ENCODE measurements around the gene TGFB2. TPM values are rescaled to one million over a fixed set of nuclear protein-coding genes. Genes with fewer than 3 reads are reported as not detected.

TGFB2 gene
- total RNA-seq, 1 donor from 2014 or later: 34.4 TPM

DNA sequence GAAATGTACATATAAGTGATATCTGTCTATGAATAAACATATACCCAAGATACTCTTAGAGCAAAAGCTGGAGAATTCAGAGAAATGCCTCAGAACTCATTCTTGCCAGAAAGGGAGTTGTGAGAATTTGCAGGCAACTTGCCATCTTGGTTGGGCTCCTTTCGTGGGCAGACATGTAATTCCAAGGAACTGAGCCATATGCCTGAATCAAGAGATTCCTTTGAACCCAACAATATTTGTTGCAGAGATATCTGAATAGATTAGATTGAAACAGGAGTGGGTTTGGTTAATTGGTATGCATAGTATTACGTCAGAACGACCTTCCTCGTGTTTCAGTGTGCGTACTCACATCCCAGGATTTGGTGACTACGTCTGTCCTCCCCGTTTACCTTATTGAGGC is 67.0 kb downstream of the TGFB2 start:
- TF ChIP-seq, protein P1, sequence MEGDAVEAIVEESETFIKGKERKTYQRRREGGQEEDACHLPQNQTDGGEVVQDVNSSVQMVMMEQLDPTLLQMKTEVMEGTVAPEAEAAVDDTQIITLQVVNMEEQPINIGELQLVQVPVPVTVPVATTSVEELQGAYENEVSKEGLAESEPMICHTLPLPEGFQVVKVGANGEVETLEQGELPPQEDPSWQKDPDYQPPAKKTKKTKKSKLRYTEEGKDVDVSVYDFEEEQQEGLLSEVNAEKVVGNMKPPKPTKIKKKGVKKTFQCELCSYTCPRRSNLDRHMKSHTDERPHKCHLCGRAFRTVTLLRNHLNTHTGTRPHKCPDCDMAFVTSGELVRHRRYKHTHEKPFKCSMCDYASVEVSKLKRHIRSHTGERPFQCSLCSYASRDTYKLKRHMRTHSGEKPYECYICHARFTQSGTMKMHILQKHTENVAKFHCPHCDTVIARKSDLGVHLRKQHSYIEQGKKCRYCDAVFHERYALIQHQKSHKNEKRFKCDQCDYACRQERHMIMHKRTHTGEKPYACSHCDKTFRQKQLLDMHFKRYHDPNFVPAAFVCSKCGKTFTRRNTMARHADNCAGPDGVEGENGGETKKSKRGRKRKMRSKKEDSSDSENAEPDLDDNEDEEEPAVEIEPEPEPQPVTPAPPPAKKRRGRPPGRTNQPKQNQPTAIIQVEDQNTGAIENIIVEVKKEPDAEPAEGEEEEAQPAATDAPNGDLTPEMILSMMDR (IDR thresholded peaks at IDR 0.05; ENCODE audit: insufficient read depth, low read length, poor library complexity, severe bottlenecking): no peak
- DNase-seq (ENCODE audit: low read depth): no peak

DNA sequence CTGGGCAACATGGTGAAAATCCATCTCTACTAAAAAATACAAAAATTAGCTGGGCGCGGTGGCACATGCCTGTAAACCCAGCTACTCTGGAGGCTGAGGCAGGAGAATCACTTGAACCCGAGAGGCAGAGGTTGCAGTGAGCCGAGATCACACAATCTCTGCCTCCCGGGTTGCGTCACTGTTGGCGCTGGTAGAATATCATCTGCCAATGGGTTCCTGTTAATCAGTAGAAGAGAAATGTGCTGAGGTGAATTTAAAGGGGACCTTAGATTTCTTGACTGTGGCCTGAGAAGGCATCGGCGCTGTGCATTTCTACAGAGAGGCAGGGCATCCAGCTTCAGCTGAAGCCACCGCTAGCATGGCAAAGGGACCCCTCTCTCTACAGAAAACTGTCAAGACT is 68.0 kb downstream of the TGFB2 start:
- Histone ChIP-seq H3K27me3 (ENCODE audit: control insufficient read depth, insufficient read depth, low read length) (no peaks in the 10 kb centered on the region), H3K36me3 (ENCODE audit: control insufficient read depth, insufficient read depth, low read length) (peaks cover 1% of the 10 kb centered on the region), H3K4me3 (ENCODE audit: low read depth, low read length) (no peak overlapping the region)
- DNase-seq (ENCODE audit: low read depth): no peak
- TF ChIP-seq, protein P1 (IDR thresholded peaks at IDR 0.05; ENCODE audit: insufficient read depth, low read length, poor library complexity, severe bottlenecking): no peak

More for the DNA sequence above, 67.0 kb downstream of the TGFB2 start:
- no peaks in the 10 kb centered on the region for H3K27me3 ChIP-seq (ENCODE audit: control insufficient read depth, insufficient read depth, low read length)
- H3K36me3 ChIP-seq (ENCODE audit: control insufficient read depth, insufficient read depth, low read length): peaks cover 1% of the 10 kb centered on the region
- no peak overlapping the region for H3K4me3 ChIP-seq (ENCODE audit: low read depth, low read length)

DNA sequence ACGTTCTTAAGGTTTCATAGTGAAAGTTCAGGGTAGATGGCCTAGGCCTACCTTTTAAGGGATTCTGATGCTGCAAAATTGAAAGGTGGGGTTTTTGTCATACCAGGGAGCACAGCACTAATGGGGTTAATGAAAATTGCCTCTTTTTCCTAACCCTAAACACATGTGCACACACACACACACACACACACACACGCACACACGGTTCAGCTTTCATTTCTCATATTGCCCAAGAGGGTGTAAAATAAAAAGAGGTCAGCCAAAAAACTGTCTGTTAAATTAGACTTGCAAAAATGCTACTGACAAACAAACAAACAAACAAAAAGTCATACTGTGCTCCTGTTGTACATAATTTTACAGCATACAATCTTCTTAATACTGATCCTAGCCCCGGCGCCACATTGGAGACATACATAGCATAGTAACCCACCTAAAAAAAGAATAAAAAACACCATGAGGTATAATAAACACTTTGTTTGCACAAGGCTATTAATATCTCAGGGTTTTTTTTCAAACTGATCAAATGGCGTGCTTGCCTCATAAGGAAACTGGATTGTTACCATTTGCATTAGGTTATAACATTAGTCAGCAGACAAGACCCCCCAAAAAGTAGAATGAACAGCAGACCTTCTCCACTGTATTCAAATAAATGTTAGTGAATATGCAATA is 69.1 kb downstream of the TGFB2 start:
- TF ChIP-seq, protein P1 (IDR thresholded peaks at IDR 0.05; ENCODE audit: insufficient read depth, low read length, poor library complexity, severe bottlenecking): no peak
- Histone ChIP-seq H3K27me3 (ENCODE audit: control insufficient read depth, insufficient read depth, low read length) (no peaks in the 10 kb centered on the region), H3K4me3 (ENCODE audit: low read depth, low read length) (no peak overlapping the region), H3K36me3 (ENCODE audit: control insufficient read depth, insufficient read depth, low read length) (peaks cover 1% of the 10 kb centered on the region)
- DNase-seq (ENCODE audit: low read depth): no peak

DNA sequence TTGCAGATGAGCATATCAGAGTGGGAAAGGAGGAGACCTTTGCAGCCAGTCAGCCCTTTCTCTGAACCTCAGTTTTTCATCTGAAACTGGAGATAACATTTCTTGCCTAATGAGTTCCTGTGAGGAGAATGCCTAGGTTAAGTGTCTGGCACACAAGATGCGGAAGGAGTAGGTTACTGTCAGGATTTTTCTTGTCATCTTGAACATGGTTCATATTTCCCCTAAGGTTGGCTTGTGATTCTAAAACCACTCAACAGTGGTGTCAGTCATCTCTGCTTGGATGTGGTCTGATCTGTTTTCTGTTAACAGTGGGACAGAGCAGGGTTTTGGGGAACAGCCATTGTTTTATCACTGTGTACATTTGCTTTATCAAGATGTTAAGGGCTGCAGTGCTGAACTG is 70.6 kb downstream of the TGFB2 start:
- H3K36me3 ChIP-seq (ENCODE audit: control insufficient read depth, insufficient read depth, low read length): peaks cover 1% of the 10 kb centered on the region
- TF ChIP-seq, protein P1 (IDR thresholded peaks at IDR 0.05; ENCODE audit: insufficient read depth, low read length, poor library complexity, severe bottlenecking): no peak
- no peaks in the 10 kb centered on the region for H3K27me3 ChIP-seq (ENCODE audit: control insufficient read depth, insufficient read depth, low read length)
- DNase-seq (ENCODE audit: low read depth): no peak
- H3K4me3 ChIP-seq (ENCODE audit: low read depth, low read length): no peak overlapping the region

DNA sequence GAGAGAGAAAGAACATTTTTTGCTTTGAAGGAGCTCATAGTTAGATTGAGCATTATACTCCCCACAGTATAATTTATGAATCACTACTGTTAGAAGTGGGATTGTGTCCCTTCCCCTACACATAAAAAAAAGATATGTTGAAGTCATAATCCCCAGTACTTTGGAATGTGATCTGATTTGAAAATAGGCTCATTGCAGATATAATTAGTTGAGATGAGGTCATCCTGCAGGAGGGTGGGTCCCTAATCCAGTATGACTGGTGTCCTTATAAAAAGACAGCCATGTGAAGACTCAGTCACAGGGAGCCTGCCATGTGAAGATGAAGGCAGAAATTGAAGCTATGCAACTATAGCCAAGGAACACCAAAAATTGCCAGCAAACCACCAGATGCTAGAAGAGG is 76.4 kb downstream of the TGFB2 start:
- DNase-seq (ENCODE audit: low read depth): no peak
- Histone ChIP-seq H3K4me3 (ENCODE audit: low read depth, low read length) (no peak overlapping the region), H3K36me3 (ENCODE audit: control insufficient read depth, insufficient read depth, low read length) (no peaks in the 10 kb centered on the region), H3K27me3 (ENCODE audit: control insufficient read depth, insufficient read depth, low read length) (no peaks in the 10 kb centered on the region)
- TF ChIP-seq, protein P1 (IDR thresholded peaks at IDR 0.05; ENCODE audit: insufficient read depth, low read length, poor library complexity, severe bottlenecking): no peak

DNA sequence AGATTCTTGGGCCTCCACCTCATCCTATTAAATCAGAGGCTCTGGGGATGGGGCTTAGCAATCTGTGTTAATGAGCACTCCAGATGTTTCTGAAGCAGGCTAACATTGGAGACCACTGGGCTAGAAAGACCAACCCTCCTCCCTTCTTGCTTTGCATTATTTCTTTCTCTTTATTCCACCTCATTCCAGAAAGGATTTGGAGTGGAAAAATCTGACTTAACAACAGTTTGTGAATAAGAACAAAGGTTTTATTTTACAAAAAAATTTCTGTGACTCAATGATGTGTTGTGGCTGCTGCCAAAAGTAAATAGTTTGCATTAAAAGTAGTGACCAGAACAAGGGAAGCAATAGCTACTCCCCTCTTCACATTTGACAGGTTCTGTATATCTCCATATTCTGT is 79.4 kb downstream of the TGFB2 start:
- H3K4me3 ChIP-seq (ENCODE audit: low read depth, low read length): no peak overlapping the region
- no peak for DNase-seq (ENCODE audit: low read depth)
- TF ChIP-seq, protein P1 (IDR thresholded peaks at IDR 0.05; ENCODE audit: insufficient read depth, low read length, poor library complexity, severe bottlenecking): no peak
- no peaks in the 10 kb centered on the region for H3K27me3 ChIP-seq (ENCODE audit: control insufficient read depth, insufficient read depth, low read length)
- H3K36me3 ChIP-seq (ENCODE audit: control insufficient read depth, insufficient read depth, low read length): no peaks in the 10 kb centered on the region

Measured in kidney epithelial cell (primary cell).